Memory B cell (primary cell): ENCODE measurements around the gene IL1RAPL1.

Experiments
- ATAC-seq: fragments of 150-1000 bp; cut with Tn5 transposase; 2 replicates; pipeline ENCODE4 v1.10.0; 2021; ENCODE audit warnings: low read depth, mild to moderate bottlenecking, moderate library complexity
- DNase-seq, 2 donors: peaks; one replicate each; pipeline ENCODE4 v3.0.0; 2022; ENCODE audit warnings: low spot score in 2 of 2
- H3K27ac Mint-ChIP-seq: one replicate; pipeline ENCODE4 v1.8.0; 2022; ENCODE audit warnings: mild to moderate bottlenecking, moderate library complexity, mixed read lengths
- H3K27me3 Mint-ChIP-seq: one replicate; pipeline ENCODE4 v1.8.0; 2022; ENCODE audit warnings: mixed read lengths
- H3K36me3 Mint-ChIP-seq: one replicate; pipeline ENCODE4 v1.8.0; 2022; ENCODE audit warnings: mild to moderate bottlenecking, mixed read lengths
- H3K4me1 Mint-ChIP-seq: one replicate; pipeline ENCODE4 v1.8.0; 2022; ENCODE audit warnings: mixed read lengths
- H3K4me3 Mint-ChIP-seq: one replicate; pipeline ENCODE4 v1.8.0; 2022; ENCODE audit warnings: mild to moderate bottlenecking, moderate library complexity, mixed read lengths
- H3K9me3 Mint-ChIP-seq: one replicate; pipeline ENCODE4 v1.8.0; 2022; ENCODE audit warnings: mixed read lengths

IL1RAPL1 gene

DNA sequence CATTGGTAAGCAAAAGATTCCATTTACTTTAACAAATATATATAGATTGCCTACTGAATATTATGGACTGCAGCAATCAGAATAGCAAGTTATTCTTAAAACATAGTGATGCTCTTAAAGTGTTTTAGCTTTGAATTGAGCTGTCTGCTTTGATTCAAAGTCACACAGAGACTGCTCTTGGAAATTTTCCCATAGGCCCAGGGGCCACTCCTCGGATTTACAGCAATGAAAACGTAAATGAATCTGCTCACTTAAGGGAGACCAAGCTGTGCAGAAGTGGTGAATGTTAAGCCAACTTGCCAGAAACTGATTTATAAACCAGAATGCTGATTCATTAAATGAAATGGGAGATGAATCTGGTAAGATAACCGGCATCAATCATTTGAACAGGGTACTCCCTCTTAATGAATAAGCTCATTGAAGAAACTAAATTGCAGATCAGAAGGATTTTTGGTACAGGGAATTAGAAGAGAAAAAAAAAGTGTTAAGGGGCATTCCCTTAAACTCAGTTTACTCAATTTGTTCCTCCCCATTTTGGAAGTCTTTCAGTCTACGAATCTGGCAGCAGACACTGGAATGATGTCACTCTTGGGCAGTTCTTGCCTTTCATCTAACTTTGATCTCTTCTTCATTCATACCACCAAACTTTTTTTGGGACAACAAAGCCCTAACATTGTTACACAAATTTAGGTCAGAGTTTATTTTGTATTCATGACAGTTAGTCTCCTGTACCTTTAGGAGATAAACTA lies 1264.8 kb downstream of the IL1RAPL1 start:
- H3K4me1 Mint-ChIP-seq, result no peaks in the 10 kb centered on the region
- ATAC-seq (no peak), DNase-seq (no peak)
- no peaks in the 10 kb centered on the region for H3K27me3 Mint-ChIP-seq
- no peaks in the 10 kb centered on the region for H3K36me3 Mint-ChIP-seq
- no peak overlapping the region for H3K4me3 Mint-ChIP-seq
- no peak overlapping the region for H3K27ac Mint-ChIP-seq
- no peaks in the 10 kb centered on the region for H3K9me3 Mint-ChIP-seq

DNA sequence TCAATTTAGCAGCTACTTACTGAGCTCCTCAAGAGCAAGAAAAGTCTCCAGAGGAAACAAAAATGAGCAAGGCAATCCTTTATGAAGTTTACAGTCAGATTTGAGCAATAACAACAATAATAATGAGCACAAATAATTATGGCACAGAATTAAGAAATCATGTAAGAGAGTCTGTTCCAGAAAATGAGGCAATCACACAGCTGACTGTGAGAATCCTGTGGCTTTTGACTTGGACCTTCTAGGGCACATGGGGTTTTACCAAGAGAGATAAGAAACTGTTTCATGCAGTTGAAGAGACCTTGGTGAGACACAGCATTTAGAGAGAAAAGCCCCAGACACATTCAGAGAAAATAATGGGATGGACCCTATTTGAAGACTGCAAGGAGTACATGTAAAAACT lies 1265.5 kb downstream of the IL1RAPL1 start:
- Mint-ChIP-seq H3K27me3 (no peaks in the 10 kb centered on the region), H3K4me3 (no peak overlapping the region), H3K4me1 (no peaks in the 10 kb centered on the region), H3K27ac (no peak overlapping the region), H3K9me3 (no peaks in the 10 kb centered on the region), H3K36me3 (no peaks in the 10 kb centered on the region)
- ATAC-seq (no peak), DNase-seq (no peak)

DNA sequence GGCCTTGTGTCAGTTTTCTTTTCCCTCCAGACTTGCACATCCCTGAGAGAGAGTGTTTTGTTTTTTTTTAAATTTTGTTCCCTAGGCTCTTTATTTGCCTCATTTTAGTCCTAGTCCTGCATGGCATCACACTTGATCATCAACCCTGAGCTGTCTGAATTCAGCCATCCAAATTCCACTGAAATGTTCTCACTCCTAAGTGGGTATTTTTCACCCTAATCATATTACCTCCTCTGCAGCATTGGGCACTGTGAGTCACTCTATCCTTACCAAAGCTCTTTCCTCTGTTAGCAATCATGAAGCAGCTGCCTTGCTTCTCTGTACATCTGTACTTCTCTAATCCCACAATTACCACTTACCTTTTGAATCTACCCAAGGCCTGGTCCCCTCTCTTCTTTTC lies 1271.5 kb downstream of the IL1RAPL1 start:
- H3K4me3 Mint-ChIP-seq, result no peak overlapping the region
- no peak overlapping the region for H3K27ac Mint-ChIP-seq
- H3K36me3 Mint-ChIP-seq, result no peaks in the 10 kb centered on the region
- ATAC-seq (no peak), DNase-seq (no peak)
- no peaks in the 10 kb centered on the region for H3K27me3 Mint-ChIP-seq
- H3K4me1 Mint-ChIP-seq, result no peaks in the 10 kb centered on the region
- H3K9me3 Mint-ChIP-seq, result no peaks in the 10 kb centered on the region

DNA sequence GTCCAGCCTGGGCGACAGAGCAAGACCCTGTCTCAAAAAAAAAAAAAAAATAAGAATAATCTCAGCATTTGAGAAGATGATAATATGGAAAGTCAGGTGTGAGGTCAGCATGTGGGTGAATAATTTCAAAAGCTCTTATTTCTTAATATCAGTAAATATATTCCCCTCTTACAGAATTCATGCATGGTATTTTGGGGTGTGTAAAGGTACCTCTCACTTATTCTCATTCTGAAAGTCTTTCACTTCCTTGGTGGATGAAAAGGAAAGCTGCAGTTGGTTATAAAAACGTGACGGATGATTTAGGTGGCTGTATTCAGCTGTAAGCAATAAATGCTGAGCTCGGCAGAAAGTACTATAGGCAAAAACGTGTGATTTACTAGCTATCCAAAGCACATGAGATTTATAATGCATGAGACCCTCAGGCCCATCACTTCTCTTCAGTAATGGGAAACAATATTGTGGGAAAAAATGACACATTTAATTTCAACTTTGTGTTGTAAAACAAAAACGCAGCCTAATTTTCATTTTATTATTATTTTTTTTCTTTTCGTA lies 1275.0 kb downstream of the IL1RAPL1 start:
- no peaks in the 10 kb centered on the region for H3K27me3 Mint-ChIP-seq
- H3K4me1 Mint-ChIP-seq, result no peaks in the 10 kb centered on the region
- DNase-seq (no peak), ATAC-seq (no peak)
- no peak overlapping the region for H3K4me3 Mint-ChIP-seq
- no peaks in the 10 kb centered on the region for H3K9me3 Mint-ChIP-seq
- H3K36me3 Mint-ChIP-seq, result no peaks in the 10 kb centered on the region
- H3K27ac Mint-ChIP-seq, result no peak overlapping the region

DNA sequence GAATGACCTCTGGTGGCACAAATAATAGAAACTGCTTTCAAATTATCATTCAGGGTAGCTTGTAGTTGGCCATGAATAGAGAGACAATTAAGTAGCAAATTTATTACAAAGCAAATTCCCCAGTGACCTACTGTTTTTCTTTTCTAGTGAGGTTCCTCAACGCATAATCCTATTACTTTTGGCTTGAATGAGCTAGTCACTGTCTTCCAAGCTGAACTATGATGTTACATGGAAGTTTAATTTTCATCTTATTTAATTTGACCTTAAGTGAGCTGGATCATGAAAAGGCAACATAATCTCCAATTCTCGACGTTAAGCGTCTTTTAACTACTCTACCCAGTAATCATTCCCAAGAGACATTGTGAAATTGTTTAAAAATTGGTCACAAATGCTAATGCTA lies 1280.7 kb downstream of the IL1RAPL1 start:
- H3K36me3 Mint-ChIP-seq, result no peaks in the 10 kb centered on the region

DNA sequence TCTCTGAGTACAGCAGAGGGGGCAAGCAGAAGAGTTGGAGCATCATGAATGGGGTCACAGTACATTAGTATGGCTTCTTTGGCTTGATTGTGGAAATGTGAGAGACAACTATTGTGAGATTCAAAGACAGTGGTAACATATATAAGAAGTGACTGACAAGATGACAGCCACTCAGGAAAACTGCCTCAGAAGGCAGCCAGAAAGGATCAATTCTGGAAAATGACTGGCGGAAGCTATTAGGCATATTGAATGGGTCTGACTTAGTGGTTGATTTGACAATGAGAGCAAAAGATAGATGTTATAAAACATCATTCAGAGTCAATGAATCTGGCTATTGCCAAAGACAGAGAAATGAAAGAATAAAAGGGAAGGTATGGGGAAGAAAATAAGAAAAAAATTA lies 1282.6 kb downstream of the IL1RAPL1 start:
- Mint-ChIP-seq H3K9me3 (no peaks in the 10 kb centered on the region), H3K36me3 (no peaks in the 10 kb centered on the region), H3K4me1 (no peaks in the 10 kb centered on the region), H3K4me3 (no peak overlapping the region), H3K27me3 (no peaks in the 10 kb centered on the region), H3K27ac (no peak overlapping the region)
- DNase-seq, result no peak
- no peak for ATAC-seq

More for the DNA sequence above, 1280.7 kb downstream of the IL1RAPL1 start:
- ATAC-seq (no peak), DNase-seq (no peak)
- H3K4me1 Mint-ChIP-seq, result no peaks in the 10 kb centered on the region
- no peak overlapping the region for H3K27ac Mint-ChIP-seq
- no peaks in the 10 kb centered on the region for H3K27me3 Mint-ChIP-seq
- no peaks in the 10 kb centered on the region for H3K9me3 Mint-ChIP-seq
- H3K4me3 Mint-ChIP-seq, result no peak overlapping the region

DNA sequence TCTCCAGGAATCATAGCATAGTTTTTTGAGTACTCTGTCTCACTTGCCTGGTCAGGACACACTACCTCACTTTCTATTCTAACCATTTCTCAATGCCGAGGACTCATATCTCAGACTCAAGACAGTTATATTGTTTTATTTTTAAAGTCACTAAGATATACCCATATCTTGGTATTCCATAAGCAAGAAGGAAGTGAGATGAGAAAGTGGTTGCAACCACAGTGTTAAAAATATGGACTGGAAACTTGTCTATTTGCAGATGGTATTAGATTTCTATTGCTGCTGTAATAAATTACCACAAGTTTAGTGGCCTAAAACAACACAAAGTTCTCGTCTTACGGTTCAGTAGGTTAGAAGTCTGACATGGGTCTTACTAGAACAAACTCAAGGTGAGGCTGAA lies 1283.4 kb downstream of the IL1RAPL1 start:
- no peaks in the 10 kb centered on the region for H3K27me3 Mint-ChIP-seq

DNA sequence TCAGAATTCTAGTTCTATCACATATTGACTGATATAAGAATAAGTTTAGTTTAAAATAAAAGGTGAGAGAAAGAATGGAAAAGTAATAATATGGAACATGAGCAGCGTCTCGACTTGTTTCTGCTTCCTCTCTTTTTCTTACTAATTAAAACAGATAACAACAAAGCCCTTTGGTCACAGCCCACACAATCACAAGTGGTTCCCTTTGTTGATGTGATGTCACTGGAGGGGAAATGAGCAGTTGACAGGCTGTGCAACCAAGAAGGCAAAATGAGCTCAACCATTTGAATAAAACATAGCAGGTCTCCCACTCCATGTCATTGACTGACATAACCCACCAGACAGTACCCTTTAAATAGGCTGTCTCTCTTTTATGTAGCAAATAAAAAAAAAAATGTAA lies 1285.6 kb downstream of the IL1RAPL1 start:
- Mint-ChIP-seq H3K9me3 (no peaks in the 10 kb centered on the region), H3K27me3 (no peaks in the 10 kb centered on the region), H3K27ac (no peak overlapping the region), H3K4me3 (no peak overlapping the region), H3K36me3 (no peaks in the 10 kb centered on the region), H3K4me1 (no peaks in the 10 kb centered on the region)
- ATAC-seq (no peak), DNase-seq (no peak)

More for the DNA sequence above, 1283.4 kb downstream of the IL1RAPL1 start:
- DNase-seq, result no peak
- no peaks in the 10 kb centered on the region for H3K4me1 Mint-ChIP-seq
- no peak overlapping the region for H3K27ac Mint-ChIP-seq
- no peak overlapping the region for H3K4me3 Mint-ChIP-seq
- ATAC-seq, result no peak
- no peaks in the 10 kb centered on the region for H3K36me3 Mint-ChIP-seq
- no peaks in the 10 kb centered on the region for H3K9me3 Mint-ChIP-seq

DNA sequence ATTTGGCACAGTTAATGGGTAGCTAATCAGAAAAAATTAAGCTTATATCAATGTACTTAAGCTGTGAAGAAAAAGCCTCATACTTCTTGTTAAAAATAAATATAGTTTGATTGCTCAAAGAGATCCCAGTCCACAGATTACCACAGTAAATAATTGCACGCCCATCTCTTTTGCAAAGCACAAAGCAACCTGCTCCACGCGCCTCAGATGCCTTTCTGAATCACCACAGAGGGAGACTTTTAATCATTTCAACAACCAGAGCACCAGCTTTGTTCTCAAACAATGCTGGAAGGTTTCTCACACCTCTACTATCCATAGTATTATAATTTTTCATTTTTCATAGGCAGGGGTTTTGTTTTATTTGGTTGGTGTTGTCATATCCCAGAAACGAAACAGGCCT lies 1289.5 kb downstream of the IL1RAPL1 start:
- H3K4me3 Mint-ChIP-seq, result no peak overlapping the region
- no peak for ATAC-seq
- no peaks in the 10 kb centered on the region for H3K36me3 Mint-ChIP-seq
- no peaks in the 10 kb centered on the region for H3K27me3 Mint-ChIP-seq
- no peak for DNase-seq
- H3K4me1 Mint-ChIP-seq, result no peaks in the 10 kb centered on the region
- peaks cover 3% of the 10 kb centered on the region for H3K9me3 Mint-ChIP-seq
- H3K27ac Mint-ChIP-seq, result no peak overlapping the region

DNA sequence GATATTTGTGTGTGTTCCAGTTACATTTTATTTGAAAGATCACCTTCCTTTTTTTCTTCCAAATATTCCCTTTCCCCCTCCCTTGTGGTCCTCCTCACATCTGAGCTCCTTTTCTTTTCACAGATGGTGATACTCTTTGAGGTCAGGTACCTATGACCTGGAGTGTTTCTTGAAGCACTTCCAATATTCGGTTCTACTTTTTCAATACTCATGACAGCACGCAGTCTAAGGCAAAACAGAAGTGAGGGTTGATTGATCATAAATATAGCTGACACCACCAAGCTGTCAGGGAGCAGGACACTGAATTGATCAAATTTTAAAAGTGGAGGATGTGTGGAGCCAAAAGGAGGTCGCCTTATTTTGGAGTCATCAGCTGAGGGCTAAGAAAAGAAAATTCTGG lies 1293.7 kb downstream of the IL1RAPL1 start:
- Mint-ChIP-seq H3K4me3 (no peak overlapping the region), H3K9me3 (peaks cover 5% of the 10 kb centered on the region), H3K27me3 (no peaks in the 10 kb centered on the region), H3K4me1 (no peaks in the 10 kb centered on the region), H3K36me3 (no peaks in the 10 kb centered on the region), H3K27ac (no peak overlapping the region)
- no peak for DNase-seq
- ATAC-seq, result no peak

DNA sequence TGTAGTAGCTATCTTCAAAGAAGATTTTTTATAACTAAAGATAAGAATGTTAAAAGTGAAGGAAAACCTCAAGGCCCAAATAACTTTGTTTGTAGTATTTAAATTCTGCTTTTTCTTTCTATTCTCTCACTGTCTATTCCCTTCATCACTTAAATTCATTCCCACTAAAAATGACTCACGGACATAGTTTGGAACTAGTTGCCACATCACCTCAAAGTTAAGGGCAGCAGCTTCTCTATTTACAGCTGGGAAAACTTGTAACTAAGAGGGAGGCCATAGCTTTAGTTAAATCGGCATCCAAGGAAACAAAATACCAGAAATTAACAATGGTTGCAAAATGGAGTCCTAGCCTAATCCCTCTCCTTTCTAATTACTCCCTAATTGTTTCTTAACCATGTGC lies 1302.8 kb downstream of the IL1RAPL1 start:
- ATAC-seq (no peak), DNase-seq (no peak)
- Mint-ChIP-seq H3K27ac (no peak overlapping the region), H3K9me3 (no peaks in the 10 kb centered on the region), H3K36me3 (no peaks in the 10 kb centered on the region), H3K27me3 (no peaks in the 10 kb centered on the region), H3K4me3 (no peak overlapping the region), H3K4me1 (no peaks in the 10 kb centered on the region)

DNA sequence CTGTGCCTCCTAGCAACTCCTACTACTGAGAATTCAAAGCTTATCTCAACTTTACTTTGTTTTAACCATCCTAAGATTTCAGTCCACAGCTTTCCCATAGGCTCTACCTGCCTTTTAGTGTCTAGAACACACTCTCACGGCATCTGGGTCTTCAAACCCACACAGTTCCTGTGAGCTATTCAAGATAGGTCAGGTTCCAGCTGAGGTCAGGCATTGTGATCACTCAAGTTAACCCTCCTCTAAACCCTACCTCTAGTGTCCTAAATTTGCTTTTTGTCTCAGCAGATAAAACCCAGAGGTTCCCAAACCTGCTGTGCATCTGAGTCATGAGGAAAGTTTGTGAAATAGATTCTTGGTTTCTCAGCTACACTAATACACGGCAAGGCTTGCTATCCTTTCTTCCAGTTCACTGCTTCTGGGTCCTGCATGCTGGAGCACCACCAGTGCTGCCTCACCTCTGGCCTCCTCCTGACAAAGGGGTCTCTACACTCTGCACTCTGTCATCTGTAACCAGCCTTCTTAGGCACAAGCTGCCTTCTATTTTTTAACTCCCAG lies 1303.5 kb downstream of the IL1RAPL1 start:
- Mint-ChIP-seq H3K27ac (no peak overlapping the region), H3K9me3 (no peaks in the 10 kb centered on the region), H3K4me3 (no peak overlapping the region), H3K27me3 (no peaks in the 10 kb centered on the region), H3K4me1 (no peaks in the 10 kb centered on the region), H3K36me3 (no peaks in the 10 kb centered on the region)
- DNase-seq (no peak), ATAC-seq (no peak)

DNA sequence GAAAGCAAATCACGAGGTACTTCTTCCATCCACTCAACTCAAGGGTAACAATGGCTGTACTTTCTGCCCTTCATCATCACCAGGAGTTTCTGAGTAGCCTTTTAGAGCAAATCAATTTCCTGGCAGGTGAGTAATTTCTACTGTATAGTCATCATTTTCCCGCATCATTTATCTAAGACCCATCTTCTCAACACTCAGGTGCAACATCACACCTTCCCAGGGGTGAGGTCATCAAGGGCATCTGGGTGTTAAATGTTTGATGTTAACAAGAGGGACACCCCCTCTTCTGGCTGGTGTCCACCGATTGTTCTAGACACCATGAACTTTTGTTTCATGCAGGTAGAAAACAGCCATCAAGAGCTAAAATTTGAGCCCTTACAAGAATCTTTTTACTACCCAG lies 1314.8 kb downstream of the IL1RAPL1 start:
- ATAC-seq (no peak), DNase-seq (no peak)
- Mint-ChIP-seq H3K27ac (no peak overlapping the region), H3K4me3 (no peak overlapping the region), H3K4me1 (no peaks in the 10 kb centered on the region), H3K27me3 (no peaks in the 10 kb centered on the region), H3K9me3 (no peaks in the 10 kb centered on the region), H3K36me3 (no peaks in the 10 kb centered on the region)

DNA sequence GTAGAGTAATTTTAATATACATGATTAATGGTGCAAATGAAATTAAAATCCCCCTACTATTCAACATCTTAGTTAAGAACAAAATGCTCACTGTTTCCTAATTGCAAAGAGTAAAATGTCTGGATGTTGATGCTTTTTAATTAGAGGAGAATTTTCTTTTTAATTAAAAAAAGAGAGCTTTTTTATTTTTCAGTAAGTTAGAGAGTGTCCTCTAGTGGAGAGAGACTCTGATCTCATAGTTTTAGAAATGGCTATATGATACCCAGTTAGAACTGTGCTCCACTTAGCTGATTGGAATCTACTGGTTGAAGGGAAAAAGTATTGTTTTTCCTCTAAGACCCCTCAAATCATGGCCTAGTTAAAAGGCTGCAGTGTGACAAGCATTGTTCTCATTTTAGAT lies 1316.1 kb downstream of the IL1RAPL1 start:
- Mint-ChIP-seq H3K27me3 (no peaks in the 10 kb centered on the region), H3K9me3 (no peaks in the 10 kb centered on the region), H3K4me3 (no peak overlapping the region), H3K27ac (no peak overlapping the region), H3K36me3 (no peaks in the 10 kb centered on the region), H3K4me1 (no peaks in the 10 kb centered on the region)
- DNase-seq (no peak), ATAC-seq (no peak)

DNA sequence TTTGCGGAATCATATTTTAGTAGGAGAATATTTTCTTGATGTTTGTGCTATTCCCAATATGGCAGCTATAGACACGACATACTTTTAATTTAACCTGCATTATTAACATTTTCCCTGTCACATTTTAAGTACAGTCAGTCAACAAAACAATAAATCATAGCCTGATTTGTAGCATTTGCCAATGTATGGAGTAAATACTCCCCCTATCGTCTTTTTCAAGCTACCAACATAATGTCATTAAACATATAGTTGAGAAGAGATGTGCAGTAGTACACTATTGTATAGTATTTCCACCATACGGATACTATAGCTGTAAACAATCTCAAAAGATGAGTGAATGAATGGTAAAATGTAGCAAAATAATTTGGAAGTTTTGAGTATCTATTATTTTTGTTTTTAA lies 1324.4 kb downstream of the IL1RAPL1 start:
- no peak for ATAC-seq
- Mint-ChIP-seq H3K4me1 (no peaks in the 10 kb centered on the region), H3K36me3 (no peaks in the 10 kb centered on the region), H3K27me3 (no peaks in the 10 kb centered on the region), H3K9me3 (peaks cover 5% of the 10 kb centered on the region), H3K4me3 (no peak overlapping the region), H3K27ac (no peak overlapping the region)
- DNase-seq, result no peak
